PC-9 (cell line): ENCODE data around the gene APBB3.

Experiments used
- CTCF ChIP-seq: fragments of 200-600 bp; sonication (generic); conservative IDR thresholded peaks from 2 replicates; pipeline ENCODE4 v1.6.1; 2017; ENCODE audit warnings: mixed run types, antibody characterized with exemption, mild to moderate bottlenecking, moderate library complexity
- EZH2 ChIP-seq: fragments of 200-600 bp; sonication (generic); IDR thresholded peaks from 2 replicates; pipeline ENCODE4 v1.8.0; 2017; ENCODE audit warnings: antibody characterized with exemption, low read depth

- no peak for TF ChIP-seq EZH2
- no peak for TF ChIP-seq CTCF
Observed at GRCh38 chr5:140609126-140609525, 44.7 kb upstream of the APBB3 start.
